Stimulated activated CD8-positive, alpha-beta memory T cell treated with anti-CD3 and anti-CD28 coated beads, Interleukin-4, amount 100 ng/mL, for 48 hours (primary cell): ENCODE results near the gene SFXN2.
"Not testable (repeated sequence)": the region's sequence is repeated elsewhere in the genome, so short reads cannot be mapped to it uniquely, and the experiment has no call there.

ENCODE experiments used
- DNase-seq: peaks from one replicate; pipeline ENCODE4 v3.0.0-alpha.2; 2020

Gene SFXN2

DNA sequence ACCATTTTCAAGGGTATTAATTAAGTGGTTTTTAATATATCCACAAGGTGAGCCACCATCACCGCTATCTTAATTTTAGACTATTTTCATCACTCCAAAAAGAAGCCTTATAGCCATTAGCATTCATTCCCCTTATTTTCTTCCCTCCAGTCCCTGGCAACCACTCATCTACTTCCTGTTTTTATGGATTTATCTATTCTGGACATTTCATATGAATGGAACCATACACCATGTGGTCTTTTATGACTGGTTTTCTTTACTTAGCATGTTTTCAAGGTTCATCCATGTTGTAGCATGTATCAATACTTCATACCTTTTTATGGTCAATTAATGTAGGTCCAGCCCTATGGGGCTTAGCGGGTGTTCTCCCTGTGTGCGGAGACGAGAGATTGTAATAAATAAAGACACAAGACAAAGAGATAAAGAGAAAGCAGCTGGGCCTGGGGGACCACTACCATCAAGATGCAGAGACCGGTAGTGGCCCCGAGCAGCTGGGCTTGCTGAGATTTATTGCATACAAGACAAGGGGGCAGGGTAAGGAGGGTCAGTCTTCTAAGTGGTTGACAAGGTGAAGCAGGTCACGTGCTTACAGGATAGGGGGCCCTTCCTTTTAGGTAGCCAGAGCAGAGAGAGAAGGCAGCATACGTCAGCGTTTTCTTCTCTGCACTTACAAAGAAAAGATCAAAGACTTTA, 44.0 kb downstream of the SFXN2 start:
- no peak for DNase-seq

DNA sequence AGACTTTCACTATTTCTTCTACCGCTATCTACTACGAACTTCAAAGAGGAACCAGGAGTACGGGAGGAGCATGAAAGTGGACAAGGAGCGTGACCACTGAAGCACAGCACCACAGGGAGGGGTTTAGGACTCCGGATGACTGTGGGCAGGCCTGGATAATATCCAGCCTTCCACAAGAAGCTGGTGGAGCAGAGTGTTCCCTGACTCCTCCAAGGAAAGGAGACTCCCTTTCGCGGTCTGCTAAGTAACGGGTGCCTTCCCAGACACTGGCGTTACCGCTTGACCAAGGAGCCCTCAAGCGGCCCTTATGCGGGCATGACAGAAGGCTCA, 44.5 kb downstream of the SFXN2 start:
- not testable (repeated sequence) for DNase-seq

DNA sequence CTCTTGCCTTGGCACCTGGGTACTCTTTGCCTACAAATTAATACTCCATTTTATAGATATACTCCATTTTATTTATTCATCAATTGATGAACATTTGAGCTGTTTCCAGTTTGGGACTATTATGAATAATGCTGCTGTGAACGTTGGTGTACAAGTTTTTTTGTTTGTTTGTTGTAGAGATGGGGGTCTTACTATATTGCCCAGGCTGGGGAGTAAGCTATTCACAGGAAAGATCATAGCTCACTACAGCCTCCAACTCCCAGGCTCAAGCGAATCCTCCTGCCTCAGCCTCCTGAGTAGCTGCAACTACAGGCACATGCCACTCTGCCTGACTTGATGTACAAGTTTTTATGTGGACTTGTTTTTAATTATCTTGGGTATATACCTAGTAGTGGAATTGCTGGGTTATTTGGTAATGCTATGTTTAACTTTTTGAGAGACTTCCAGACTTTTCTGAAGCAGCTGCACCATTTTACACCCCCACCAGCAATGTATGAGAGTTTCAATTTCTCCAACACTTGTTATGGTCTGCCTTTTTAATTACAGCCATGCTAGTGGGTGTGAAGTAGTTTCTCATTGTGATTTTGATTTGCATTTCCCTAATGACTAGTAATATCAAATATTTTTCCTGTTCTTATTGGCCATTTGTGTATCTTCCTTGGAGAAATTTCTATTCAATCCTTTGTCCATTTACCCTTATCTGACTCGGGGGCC, 45.2 kb downstream of the SFXN2 start:
- DNase-seq, result no peak

DNA sequence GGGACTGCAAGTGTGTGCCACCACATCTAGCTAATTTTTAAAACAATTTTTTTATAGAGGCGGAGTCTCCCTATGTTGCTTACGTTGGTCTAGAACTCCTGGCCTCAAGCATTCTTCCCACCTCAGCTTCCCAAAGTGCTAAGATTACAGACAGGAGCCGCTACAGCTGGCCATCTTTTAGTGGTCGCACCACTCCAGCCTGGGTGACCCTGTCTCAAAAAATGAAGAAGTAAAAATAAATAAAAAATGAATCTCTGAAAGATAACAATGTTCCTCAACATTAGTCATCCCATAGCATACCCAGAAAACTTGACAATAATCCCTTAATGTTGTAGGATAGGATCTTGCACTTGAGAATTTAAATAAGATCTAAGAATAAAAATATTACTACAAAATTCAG, 47.5 kb downstream of the SFXN2 start:
- no peak for DNase-seq

DNA sequence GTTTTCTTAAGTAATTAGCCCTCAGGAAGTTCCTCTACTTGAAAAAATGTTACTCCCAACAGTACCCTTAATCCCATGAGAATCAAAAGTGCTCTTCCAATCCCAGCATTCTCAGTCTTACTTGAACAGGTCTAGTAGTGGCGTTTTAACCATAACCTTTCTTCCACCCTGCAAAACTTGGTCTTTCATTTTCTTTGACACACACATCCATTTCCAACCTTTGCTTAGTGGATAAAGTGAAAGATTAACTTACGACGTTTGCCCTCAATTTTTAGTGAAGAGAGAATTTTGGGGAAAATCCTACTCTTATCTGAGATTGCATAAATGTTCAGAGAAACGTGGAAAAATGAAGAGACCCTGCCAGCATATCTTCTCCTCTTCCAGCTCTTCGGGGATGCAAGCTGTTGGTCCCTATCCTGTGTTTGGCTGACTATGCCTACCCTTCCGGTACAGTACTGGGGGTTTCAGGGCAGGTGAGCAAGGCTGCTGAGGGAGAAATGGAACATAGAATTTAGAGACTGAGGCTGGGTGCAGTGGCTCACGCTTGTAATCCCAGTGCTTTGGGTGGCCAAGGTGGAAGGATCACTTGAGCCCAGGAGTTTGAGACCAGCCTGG, 48.1 kb downstream of the SFXN2 start:
- no peak for DNase-seq

DNA sequence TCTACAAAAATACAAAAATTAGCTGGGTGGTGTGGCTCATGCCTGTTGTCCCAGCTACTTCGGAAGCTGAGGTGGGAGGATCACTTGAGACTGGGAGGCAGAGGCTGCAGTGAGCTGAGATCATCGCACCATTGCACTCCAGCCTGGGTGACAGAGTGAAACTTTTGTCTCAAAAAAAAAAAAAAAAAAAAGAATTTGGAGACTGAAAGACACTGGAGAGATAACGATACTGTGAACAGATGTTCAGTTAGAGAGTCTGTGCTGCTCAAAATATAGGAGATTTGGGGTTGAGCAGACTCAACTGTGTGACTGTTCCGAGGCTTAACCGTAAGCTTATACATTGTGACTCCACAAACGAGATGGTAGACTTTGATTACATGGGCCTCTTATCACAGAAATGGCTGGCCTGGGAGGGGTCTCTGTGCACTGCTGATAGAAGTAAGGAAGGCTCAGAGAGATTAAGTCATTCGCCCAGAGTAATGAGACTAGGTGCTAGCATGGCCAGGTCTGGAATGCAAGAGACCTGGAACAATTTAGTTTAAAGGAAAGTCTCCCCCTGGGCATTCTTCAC, 48.7 kb downstream of the SFXN2 start:
- DNase-seq, result no peak

DNA sequence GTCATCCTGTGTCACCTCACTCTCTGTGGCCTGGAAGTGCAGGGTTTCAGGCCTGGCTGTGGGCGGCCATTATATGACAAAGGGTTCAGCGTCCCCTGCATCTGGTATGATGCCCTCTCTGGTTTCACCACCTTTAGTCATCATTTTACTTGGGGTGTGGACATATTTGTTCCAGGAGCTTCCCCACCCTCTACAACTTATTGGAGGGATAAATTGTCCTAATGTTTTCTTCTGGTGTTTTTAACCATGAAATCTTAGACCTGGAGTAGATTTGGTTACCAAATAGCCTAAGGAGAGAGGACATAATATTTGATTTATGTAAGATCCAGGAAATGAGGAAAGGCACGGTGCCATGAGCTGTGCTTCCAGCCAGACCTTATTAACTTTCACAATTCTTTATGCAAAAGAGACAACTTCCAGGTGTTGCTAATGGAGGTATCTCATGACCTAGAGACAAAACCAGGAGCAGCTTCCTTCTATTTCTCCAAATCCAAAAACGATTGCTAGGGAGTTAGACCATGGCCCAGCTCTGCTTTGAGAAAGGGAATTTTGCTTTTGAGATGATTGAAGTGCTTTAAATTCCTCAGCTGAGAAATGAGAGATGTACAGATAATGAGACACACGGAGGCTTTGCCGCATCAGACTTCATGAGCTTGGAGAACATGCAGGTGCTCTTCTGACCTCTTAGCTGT, 50.2 kb downstream of the SFXN2 start:
- no peak for DNase-seq

DNA sequence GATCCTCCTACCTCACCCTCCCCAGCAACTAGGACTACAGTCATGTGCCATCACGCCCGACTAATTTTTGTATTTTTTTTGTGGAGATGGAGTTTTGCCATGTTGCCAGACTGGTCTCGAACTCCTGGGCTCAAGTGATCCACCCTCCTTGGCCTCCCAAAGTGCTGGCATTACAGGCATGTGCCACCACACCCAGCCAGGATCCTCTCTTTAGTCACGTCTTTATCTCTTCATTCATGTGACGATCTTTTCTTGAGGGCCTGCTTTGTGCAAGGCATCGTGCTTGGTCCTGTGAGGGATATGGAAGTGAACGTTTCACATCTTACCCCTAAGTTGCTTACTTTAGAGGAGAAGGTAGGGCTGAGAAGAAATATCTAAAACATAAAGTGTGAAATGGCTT, 50.9 kb downstream of the SFXN2 start:
- DNase-seq, result no peak

DNA sequence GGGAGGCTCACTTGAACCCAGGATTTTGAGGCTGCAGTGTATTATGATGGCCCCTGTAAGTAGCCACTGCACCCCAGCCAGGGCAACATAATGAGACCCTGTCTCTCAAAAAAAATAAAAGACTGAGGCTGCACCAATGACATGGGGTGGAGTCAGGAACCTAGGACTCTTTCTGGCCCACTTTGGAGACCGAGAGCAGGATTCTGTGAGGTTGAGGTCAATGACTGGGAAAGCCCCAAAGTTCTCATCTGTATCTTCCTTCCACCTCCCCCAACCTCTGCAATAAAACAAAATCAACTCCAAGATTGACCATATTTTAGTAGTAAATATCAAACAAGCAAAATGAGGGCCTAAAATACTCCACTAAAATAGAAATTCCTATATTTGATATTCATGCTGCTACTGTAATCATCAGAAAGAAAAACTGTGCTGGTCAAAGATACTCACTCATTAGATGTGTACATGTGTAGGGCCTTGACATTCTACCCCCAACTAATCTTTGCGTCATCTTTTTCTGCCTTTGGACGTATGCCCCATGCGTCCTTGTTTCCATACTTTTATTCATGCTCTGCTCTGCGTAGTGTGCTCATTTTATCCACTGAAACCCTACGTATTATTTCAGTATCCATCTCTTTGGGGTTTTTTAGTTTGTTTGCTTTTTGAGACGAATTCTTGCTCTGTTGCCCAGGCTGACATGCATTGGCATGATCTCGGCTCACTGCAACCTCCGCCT, 53.2 kb downstream of the SFXN2 start:
- no peak for DNase-seq

DNA sequence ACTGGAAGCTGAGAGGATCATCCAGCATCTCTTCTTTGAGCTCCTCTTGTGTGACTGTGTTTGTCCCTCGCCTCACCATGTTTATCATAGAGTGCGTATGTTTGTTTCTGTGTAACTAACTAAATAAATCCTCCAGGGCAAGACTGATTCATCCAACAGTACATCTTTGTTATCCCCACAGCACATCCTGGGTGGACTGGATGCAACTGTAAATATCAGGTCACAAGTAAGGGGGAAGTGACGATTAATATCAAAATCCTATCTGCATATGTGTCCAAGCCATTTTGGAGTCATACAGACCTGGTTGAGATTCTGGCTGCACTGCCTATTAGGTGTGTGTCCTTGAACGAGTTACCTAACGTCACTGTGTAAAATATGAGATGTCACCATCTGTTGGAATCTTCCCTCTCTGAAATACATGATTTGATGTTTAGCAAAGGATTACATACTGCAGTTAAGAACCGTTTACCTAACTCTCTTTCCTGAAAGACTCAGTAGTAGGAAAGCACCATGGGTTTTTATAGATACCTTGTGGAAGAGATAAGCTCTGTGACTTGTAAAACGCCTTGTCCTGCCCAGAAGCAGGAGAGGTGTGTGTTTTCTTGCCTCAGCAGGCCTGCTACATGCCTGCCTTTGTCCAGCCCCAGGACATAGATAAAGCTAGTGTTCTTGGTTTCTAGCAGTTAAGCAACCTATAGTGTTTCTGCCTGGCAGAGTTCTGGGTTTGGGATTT, 55.1 kb downstream of the SFXN2 start:
- DNase-seq, result no peak

DNA sequence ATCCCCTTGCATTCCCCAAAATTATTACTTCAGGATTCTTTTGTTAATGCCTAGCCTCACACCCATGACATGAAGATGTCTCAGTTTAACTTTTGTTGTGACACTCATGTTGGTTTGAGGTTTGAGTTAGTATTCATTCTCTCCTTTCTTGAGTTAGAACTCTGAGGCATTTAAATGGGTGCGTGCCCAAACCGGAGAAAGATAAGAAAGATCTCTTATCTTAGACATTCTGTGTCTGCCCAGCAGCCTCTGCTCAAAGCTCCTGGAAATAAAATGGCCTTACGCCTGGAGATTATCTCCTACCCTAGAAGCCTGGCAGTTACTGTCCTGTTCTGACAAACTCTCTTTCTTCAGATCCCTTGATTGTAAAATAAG, 55.7 kb downstream of the SFXN2 start:
- no peak for DNase-seq

DNA sequence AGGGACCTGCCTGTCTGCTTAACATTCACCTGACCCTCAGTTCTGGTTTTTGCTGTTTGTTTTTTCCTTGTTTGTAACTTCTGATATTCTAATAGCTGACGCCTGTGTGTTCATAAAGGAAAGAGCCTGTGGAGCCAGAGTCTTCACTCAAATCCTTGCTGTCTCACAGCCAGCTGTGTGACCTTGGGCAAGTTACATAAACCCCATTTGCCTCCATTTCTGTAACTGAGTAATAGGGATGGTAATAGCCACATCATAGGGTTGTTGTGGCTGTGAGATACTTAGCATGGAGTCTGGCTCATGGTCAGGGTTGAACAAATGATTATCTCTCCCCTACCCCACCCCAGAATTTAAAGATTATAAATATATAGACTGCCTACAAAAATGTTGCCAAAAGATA, 56.4 kb downstream of the SFXN2 start:
- DNase-seq, result no peak

DNA sequence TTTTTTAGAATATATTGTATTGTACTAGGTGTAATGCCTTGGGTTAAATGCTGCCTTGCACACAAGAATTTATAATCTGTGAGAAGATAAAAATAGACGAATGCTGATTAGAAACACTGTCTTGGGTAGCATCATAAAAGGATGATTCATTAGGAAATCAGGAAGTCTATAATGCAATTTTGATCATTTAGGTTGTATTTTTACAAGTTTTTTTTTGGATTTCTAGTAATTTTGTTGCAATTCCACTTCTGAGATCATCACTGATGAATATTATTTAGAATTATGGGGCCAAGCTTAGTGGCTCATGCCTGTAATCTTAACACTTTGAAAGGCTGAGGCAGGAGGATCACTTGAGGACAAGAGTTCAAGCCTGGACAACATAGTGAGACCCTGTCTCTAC, 58.9 kb downstream of the SFXN2 start:
- no peak for DNase-seq

DNA sequence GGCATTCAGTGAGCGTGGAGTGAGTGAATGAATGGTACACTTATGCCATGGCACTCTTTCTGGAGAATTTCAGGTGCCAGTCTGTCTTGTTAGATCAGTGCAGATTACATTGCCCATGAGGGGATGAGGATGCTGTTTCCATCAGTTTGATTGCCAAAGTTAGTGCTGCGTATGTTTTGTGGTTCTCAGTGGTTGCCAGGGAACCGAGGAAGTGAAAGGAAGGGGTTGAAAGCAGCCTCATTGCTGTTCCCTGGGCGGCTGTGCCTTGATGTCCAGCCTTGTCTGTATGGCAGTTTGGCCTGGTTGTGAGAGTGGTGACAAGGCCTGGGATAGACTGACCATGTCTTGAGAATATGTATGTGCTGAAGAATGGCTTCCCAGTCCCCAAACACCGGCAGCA, 59.5 kb downstream of the SFXN2 start:
- no peak for DNase-seq

DNA sequence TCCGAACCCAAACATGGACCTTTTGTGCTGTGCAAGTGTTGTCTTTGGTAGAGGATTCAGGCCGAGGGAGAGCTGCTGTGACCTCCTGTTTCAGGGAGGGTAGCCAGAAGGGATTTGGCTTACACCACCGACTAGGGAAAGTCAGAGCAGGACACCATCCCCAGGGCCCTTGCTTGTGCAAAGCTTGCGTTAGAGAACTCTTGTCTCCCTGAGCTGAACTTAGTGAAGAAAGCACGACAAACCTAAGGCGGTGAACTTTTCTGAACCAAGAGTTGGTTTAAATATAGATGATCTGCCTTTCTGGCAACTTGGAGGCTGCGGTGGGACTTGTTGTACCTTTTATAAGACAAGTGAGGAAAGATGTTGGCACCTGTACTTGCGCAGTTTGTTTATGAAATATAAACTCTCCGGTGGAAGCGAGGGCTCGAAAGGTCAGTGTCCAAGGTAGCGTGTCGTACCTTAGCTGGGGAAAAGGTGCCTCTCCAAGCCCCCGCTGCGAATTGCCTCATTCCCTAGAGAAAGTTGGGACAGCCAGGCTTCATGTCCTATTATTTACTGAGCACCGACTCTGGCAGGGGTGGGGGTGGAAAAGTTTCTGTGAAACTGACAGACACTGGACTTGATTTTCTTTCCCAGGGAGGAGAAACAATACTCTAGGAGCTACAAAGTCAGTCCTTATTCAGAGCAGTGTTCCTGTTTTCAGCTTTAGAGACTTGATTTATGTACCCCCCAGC, 60.9 kb downstream of the SFXN2 start:
- DNase-seq, result no peak

DNA sequence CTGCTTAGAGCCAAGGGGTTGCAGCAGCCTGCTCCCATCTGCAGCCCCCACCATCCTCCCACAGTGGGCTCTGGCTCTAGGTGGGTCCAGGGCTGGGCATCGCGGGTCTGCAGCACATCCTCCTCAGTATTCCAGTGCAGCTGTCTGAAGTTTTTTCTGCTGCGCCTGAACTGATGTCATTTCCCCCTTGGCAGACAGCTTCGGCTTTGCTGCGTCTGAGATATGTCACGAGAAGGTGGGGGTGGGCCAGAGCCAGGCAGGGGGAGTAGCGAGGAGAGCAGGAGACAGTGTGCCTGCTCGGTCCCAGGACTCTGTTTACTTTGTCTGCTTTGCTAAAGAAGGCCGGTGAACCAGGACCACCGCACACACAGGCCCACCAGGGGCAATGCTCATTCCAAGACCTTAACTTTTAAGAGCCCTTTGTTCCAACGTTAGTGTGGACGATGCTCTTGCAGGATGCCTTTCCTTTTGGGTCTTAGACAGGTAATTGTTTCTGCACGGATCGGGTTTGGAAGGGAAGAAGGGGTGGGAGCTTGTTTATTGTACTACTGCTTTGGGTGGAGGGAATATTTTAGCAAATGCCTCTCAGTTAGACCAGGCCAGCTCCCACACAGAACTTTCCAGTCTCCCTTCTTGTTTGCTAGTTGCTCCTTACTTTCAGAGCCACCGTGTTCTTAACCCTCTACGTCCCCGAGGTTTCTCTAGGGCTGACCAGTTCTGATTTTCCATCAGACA, 61.7 kb downstream of the SFXN2 start:
- no peak for DNase-seq

DNA sequence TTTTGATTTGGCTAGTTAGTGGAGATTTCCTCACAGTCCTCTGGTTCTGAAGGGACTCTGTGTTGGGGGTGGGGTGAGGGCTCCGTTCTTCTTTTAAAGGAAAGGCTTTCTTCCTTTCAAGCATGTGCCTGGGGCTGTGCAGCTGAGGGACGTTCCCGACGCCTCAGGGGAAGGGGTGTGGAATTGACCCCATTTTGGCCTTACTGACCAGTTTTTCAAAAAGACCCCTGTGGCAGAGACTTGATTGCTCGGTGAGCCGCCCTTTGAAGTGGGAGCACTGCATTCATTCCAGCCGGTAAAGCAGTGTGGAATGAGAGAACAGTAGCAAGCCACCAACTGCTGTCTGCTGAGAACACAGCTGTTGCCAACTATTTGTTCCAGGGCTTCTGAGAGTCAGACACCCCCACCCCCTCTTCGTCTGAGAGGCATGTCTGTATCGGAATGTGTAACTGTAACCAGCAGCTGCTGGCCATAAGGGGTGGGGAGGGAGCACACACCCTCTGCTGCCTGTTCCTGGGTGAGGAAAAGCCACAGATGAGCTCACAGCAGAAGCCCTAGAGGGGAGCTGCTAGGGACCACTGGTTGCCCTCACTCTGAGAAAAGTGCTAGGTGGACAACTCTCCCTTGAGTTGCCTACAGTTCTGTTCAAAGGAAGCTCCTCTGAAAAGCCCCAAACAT, 62.5 kb downstream of the SFXN2 start:
- DNase-seq, result no peak

DNA sequence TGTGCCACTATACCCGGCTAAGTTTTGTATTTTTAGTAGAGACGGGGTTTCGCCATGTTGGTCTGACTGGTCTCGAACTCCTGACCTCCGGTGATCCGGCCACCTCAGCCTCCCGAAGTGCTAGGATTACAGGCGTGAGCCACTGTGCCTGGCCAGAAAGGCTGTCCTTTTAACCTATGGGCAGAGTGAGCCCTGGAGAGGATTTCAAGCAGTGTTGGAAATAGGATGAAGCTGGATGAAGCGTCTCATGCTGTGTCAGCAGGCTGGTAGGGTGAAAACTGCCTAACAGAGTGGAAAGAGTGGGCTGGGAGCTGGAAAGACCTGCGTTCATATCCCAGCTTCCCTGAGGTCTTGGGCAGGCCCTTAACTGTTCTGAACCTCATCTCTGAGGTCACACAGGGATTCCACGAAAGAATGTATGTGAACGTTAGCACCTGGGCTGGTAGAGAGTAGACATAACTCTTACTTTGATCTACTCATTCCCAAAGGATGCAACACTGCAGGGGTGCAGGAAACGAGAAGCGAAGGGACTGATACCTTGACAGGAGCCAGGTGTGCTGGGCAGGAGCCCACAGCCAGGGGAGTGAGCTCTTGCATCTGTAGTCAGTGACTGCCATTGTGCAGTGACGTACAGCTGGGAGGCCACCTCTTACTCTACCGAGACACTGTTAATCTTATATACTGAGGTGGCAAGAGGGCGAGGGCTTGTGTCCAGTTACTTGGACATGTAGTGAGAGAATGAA, 63.4 kb downstream of the SFXN2 start:
- no peak for DNase-seq

DNA sequence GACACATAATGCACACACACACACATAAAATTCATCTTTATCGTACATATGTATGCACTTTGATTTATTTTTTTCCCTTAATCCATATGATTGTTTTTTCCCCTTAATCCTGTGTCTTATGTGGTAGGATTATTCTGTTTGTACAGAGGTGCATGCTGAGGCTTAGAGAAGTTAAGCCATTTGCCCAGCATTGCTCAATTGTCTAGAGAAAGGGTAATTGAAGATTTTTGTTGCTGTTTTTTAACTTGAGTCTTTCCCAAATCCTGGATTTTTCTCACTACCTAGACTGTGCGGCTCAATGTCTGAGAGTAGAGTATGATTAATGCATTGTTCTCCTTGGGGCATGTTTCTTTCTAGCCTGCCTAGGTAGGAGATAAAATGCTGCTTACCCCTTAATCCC, 64.3 kb downstream of the SFXN2 start:
- no peak for DNase-seq
